SJCRH30 (cell line): ENCODE data around the gene TXNDC15. TPM values are rescaled to one million over a fixed set of nuclear protein-coding genes. Genes with fewer than 3 reads are reported as not detected.
"Not testable (repeated sequence)": the region's sequence is repeated elsewhere in the genome, so short reads cannot be mapped to it uniquely, and the experiment has no call there.

ENCODE experiments used
- DNase-seq, 2 experiments: peaks; one replicate each; pipeline ENCODE4 v3.0.0-alpha.2; 2015 to 2020
- H3K27ac ChIP-seq: fragments of 250-450 bp; sonication (Bioruptor Pico); 2 replicates; pipeline ENCODE4 v1.5.1; 2020; ENCODE audit warnings: mild to moderate bottlenecking, moderate library complexity
- H3K27me3 ChIP-seq: fragments of 250-450 bp; sonication (Bioruptor Pico); 2 replicates; pipeline ENCODE4 v1.5.1; 2020; ENCODE audit warnings: mild to moderate bottlenecking, moderate library complexity
- H3K36me3 ChIP-seq: fragments of 250-450 bp; sonication (Bioruptor Pico); 2 replicates; pipeline ENCODE4 v1.5.1; 2020; ENCODE audit warnings: mild to moderate bottlenecking, moderate library complexity
- H3K4me1 ChIP-seq: fragments of 250-450 bp; sonication (Bioruptor Pico); 2 replicates; pipeline ENCODE4 v1.5.1; 2020; ENCODE audit warnings: mild to moderate bottlenecking, moderate library complexity
- H3K4me3 ChIP-seq: fragments of 250-450 bp; sonication (Bioruptor Pico); 2 replicates; pipeline ENCODE4 v1.5.1; 2020; ENCODE audit warnings: mild to moderate bottlenecking, moderate library complexity
- H3K9me3 ChIP-seq: fragments of 250-450 bp; sonication (Bioruptor Pico); replicated peaks from 2 replicates; pipeline ENCODE4 v1.5.1; 2020; ENCODE audit warnings: mild to moderate bottlenecking, moderate library complexity
- total RNA-seq: library from RNA; depleted of rRNA; stranded (reverse); fragments of >200 nt; shearing (Covaris generic); gene quantifications from 2 replicates; pipeline ENCODE4 v1.2.3, GENCODE V29; 2014; rRNA removed

TXNDC15 gene, protein sequence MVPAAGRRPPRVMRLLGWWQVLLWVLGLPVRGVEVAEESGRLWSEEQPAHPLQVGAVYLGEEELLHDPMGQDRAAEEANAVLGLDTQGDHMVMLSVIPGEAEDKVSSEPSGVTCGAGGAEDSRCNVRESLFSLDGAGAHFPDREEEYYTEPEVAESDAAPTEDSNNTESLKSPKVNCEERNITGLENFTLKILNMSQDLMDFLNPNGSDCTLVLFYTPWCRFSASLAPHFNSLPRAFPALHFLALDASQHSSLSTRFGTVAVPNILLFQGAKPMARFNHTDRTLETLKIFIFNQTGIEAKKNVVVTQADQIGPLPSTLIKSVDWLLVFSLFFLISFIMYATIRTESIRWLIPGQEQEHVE
- 48.1 and 61.2 TPM in 2 replicates for total RNA-seq

DNA sequence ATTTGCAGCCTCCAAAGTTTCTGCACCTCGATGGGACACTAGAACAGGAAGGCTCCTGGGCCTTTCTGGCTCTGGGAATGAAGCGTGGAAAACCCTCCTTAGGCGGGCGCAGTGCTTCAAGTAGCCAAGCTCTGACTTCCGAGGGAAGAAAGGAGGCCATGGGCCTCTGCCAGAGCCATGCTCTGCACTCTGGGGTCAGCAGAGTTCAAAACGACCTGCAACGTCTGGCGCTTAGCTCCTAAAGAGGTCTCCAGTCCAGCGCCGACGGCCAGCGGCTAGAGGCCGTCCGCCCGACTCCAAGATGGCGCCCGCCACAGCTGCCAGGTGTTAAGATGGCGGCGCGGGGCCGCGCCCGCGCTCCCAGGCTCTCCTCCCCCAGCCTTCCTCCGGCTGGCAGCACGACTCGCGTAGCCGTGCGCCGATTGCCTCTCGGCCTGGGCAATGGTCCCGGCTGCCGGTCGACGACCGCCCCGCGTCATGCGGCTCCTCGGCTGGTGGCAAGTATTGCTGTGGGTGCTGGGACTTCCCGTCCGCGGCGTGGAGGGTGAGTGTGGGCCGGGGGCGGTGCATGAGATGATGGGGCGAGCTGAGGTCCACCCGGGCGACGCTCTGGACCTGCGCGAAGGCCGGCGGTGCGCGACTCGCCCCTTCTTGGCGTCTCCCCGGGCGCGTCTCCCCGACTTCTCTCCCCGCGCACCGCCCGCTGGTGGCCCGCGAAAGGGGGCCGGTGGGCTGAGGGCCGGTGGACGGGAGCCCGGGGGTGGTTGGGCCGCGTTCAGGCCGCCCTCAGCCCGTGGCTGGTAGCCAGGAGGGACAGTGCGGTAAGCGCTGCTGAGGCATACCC, at the start of gene TXNDC15:
Gene TXNDC15, plus strand, starts transcription at position 385 of the 844 bp plus-strand sequence. Its CDS starts 57 bp downstream, at position 442.
- Histone ChIP-seq H3K27ac (peak within 1 kb of the TSS; percentile 92), H3K9me3 (no peaks in the 10 kb centered on the region), H3K4me3 (peak within 1 kb of the TSS; percentile 96), H3K27me3 (no peaks in the 10 kb centered on the region), H3K36me3 (no peaks in the 10 kb centered on the region), H3K4me1 (0 out of 2 replicates have a peak, but pooled peaks cover 2% of the 10 kb centered on the region)
- peak; percentile 87 to 91 for DNase-seq

DNA sequence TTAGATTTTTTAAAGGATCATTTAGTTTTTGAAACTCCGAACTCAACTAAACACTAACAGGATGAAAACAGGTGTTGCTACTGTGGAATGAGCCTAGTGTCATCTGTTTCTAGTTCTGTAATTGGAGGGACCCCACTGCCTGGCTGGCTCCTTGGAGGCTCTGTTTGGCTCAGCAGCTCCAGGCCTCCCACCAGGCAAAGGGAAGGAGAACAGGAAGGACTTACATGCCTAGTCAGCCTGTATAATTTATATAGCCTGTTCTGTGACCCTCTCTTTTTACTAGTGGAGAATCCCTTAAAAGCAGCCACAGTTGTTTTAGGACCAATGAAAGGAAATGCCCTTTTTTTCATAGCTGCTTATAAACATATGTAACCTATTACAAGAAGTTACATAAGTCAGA, 49.5 kb upstream of the TXNDC15 start:
- Histone ChIP-seq H3K36me3 (peaks cover 79% of the 10 kb centered on the region), H3K9me3 (no peaks in the 10 kb centered on the region), H3K27me3 (no peaks in the 10 kb centered on the region), H3K4me1 (no peaks in the 10 kb centered on the region), H3K27ac (no peak overlapping the region), H3K4me3 (no peak overlapping the region)
- DNase-seq: no peak

DNA sequence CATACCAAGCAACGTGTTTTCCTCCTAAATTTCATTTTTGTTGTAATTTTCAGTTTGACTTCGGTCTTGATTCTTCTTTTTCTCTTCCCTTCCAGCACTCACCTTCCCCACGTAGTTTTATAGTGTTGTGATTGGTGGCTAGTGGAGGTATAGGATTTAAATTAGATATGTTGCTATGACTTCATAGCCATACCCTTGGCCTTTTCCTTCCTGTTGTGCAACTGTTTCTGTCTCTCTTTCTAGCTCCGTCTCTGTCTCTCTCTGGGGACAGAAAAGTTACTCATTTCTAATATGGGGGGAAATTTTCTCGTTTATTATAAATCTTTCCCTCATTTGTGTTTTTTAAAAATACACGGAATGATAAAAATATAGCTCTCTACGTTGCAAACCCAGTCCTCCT, 49.0 kb upstream of the TXNDC15 start:
- Histone ChIP-seq H3K9me3 (no peaks in the 10 kb centered on the region), H3K4me3 (no peak overlapping the region), H3K27me3 (no peaks in the 10 kb centered on the region), H3K4me1 (no peaks in the 10 kb centered on the region), H3K27ac (no peak overlapping the region), H3K36me3 (peaks cover 80% of the 10 kb centered on the region)
- no peak for DNase-seq

GRCh38 chr5:134833340-134834032, 40.7 kb upstream of the TXNDC15 start:
- no peak overlapping the region for H3K27ac ChIP-seq

DNA sequence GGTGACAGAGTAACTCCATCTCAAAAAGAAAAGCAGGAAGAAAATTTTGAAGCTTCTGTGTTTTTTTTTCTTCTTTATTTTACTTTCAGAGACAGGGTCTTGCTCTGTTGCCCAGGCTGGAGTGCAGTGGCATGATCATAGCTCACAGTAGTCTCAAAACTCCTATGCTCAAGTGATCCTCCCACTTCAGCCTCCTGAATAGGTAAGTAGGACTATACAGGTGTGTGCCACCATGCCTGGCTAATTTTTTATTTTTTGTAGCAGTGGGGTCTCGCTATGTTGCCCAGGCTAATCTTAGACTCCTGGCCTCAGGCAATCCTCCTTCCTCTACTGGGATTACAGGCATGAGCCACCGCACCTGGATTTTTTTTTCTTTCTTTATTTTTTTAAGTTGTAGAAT, 38.5 kb upstream of the TXNDC15 start:
- no peaks in the 10 kb centered on the region for H3K4me1 ChIP-seq

More at GRCh38 chr5:134833340-134834032, 40.7 kb upstream of the TXNDC15 start:
- DNase-seq: no peak
- Histone ChIP-seq H3K4me3 (no peak overlapping the region), H3K27me3 (no peaks in the 10 kb centered on the region), H3K9me3 (no peaks in the 10 kb centered on the region), H3K36me3 (peaks cover 59% of the 10 kb centered on the region), H3K4me1 (no peaks in the 10 kb centered on the region)

GRCh38 chr5:134837530-134838181, 36.5 kb upstream of the TXNDC15 start:
- Histone ChIP-seq H3K27ac (no peak overlapping the region), H3K9me3 (no peaks in the 10 kb centered on the region), H3K4me1 (no peaks in the 10 kb centered on the region), H3K4me3 (no peak overlapping the region), H3K36me3 (peaks cover 48% of the 10 kb centered on the region), H3K27me3 (no peaks in the 10 kb centered on the region)
- DNase-seq: no peak

More for the DNA sequence above, 38.5 kb upstream of the TXNDC15 start:
- Histone ChIP-seq H3K4me3 (no peak overlapping the region), H3K9me3 (no peaks in the 10 kb centered on the region), H3K27ac (no peak overlapping the region), H3K36me3 (peaks cover 61% of the 10 kb centered on the region), H3K27me3 (no peaks in the 10 kb centered on the region)
- no peak for DNase-seq

DNA sequence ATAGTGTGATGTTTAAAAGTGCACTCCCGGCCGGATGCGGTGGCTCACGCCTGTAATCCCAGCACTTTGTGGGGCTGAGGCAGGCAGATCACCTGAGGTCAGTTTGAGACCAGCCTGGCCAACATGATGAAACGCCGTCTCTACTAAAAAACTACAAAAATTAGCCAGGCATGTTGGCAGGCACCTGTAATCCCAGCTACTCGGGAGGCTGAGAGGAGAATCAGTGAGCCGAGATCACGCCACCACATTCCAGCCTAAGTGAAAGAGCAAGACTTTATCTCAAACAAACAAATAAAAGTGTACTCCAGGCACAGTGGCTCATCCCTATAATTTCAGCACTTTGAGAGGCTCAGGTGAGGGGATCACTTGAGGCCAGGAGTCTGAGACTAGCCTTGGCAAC, 35.8 kb upstream of the TXNDC15 start:
- not testable (repeated sequence) for DNase-seq, H3K4me1 ChIP-seq, H3K27ac ChIP-seq, H3K9me3 ChIP-seq, H3K27me3 ChIP-seq, H3K4me3 ChIP-seq
- H3K36me3 ChIP-seq: peaks cover 48% of the 10 kb centered on the region

GRCh38 chr5:134840811-134841210, 33.4 kb upstream of the TXNDC15 start:
- Histone ChIP-seq H3K9me3 (no peaks in the 10 kb centered on the region), H3K36me3 (peaks cover 37% of the 10 kb centered on the region), H3K27me3 (no peaks in the 10 kb centered on the region), H3K27ac (no peak overlapping the region), H3K4me3 (no peak overlapping the region), H3K4me1 (peaks cover 5% of the 10 kb centered on the region)
- DNase-seq: peak in 1 of 2 experiments; percentile 18

DNA sequence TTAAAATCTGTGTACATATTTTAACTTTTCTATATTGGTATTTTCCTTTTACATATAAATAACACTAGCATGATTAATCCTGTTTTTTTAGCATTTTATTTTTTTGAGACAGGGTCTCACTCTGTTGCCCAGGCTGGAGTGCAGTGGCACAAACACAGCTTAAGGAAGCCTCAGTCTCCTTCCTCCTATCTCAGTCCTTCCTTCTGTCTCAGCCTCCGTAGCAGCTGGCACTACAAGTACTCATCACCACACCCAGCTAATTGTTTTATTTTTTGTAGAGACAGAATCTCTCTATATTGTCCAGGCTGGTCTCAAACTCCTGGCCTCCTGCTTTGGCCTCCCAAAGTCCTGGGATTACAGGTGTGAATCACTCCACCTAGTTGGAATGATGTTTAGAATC, 29.9 kb upstream of the TXNDC15 start:
- H3K36me3 ChIP-seq: peaks cover 29% of the 10 kb centered on the region
- peaks cover 5% of the 10 kb centered on the region for H3K4me1 ChIP-seq
- no peak for DNase-seq
- no peaks in the 10 kb centered on the region for H3K27me3 ChIP-seq
- no peak overlapping the region for H3K4me3 ChIP-seq
- H3K27ac ChIP-seq: no peak overlapping the region
- no peaks in the 10 kb centered on the region for H3K9me3 ChIP-seq

- H3K27ac ChIP-seq: peak overlapping the region; percentile 85
- H3K4me1 ChIP-seq: peaks cover 5% of the 10 kb centered on the region
- H3K4me3 ChIP-seq: peak overlapping the region; percentile 87
- no peaks in the 10 kb centered on the region for H3K9me3 ChIP-seq
- peaks cover 20% of the 10 kb centered on the region for H3K36me3 ChIP-seq
- no peaks in the 10 kb centered on the region for H3K27me3 ChIP-seq
- DNase-seq: no peak
Measured at GRCh38 chr5:134845335-134845851, 28.8 kb upstream of the TXNDC15 start.

- no peaks in the 10 kb centered on the region for H3K27me3 ChIP-seq
- peaks cover 22% of the 10 kb centered on the region for H3K36me3 ChIP-seq
- DNase-seq: peak; percentile 95 to 96
- peaks cover 6% of the 10 kb centered on the region for H3K4me1 ChIP-seq
- H3K4me3 ChIP-seq: peak within 1 kb of the TSS; percentile 87
- no peaks in the 10 kb centered on the region for H3K9me3 ChIP-seq
- peak within 1 kb of the TSS; percentile 85 for H3K27ac ChIP-seq
Measured at GRCh38 chr5:134845852-134846640, 28.1 kb upstream of the TXNDC15 start, which contains the start of gene C5orf24. TSS of gene C5orf24 (plus strand) at chr5:134845968. CDS start at chr5:134854901, 8,933 bp downstream.

DNA sequence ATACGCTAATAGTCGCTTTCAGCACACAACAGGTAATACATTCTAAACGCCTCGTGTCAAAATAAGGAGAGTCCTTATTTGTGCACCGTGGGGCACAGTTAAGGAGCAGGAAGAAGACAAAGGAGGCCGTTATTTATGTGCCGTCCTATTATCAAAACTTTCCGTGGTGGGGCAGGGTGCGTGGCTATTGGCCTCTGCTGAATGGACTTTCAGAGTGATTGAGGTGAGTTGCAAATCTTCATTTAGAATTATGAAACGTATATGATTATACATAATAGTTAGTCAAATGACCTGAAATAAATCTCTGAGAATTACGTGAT, 27.6 kb upstream of the TXNDC15 start:
- Histone ChIP-seq H3K36me3 (peaks cover 27% of the 10 kb centered on the region), H3K4me3 (peak overlapping the region; percentile 87), H3K4me1 (peaks cover 7% of the 10 kb centered on the region), H3K9me3 (no peaks in the 10 kb centered on the region), H3K27me3 (no peaks in the 10 kb centered on the region), H3K27ac (peak overlapping the region; percentile 85)
- DNase-seq: peak; percentile 12 to 52

DNA sequence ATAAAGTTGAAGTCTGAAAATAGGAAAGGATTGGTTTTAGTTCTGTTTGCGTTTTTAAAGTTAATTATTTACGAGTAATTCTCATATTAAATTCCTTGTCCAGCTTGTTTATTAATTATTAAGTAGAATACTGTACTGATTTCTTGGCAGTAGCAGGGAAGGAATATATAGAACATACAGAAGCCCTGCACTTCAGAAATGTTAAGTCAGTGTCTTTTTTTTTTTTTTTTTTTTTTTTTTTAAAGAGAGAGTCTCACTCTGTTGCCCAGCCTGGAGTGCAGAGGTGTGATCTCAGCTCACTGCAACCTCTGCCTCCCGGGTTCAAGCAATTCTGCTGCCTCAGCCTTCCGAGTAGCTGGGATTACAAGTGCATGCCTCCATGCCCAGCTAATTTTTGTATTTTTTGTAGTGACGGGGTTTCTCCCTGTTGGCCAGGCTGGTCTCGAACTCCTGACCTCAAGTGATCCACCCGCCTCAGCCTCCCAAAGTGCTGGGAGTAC, 24.7 kb upstream of the TXNDC15 start:
- peaks cover 42% of the 10 kb centered on the region for H3K36me3 ChIP-seq
- DNase-seq, H3K4me3 ChIP-seq, H3K27ac ChIP-seq, H3K9me3 ChIP-seq, H3K27me3 ChIP-seq, H3K4me1 ChIP-seq: not testable (repeated sequence)
